Stimulated activated CD4-positive, alpha-beta T cell treated with anti-CD3 and anti-CD28 coated beads, TNF-alpha, amount 100 ng/mL, for 1 hour (primary cell): ENCODE measurements around the gene SHLD2.
"Not testable (repeated sequence)": the region's sequence is repeated elsewhere in the genome, so short reads cannot be mapped to it uniquely, and the experiment has no call there.

Experiments
- DNase-seq, 3 donors: peaks; one replicate each; pipeline ENCODE4 v3.0.0-alpha.2; 2020; ENCODE audit warnings: low read depth in 3 of 3, low spot score in 1 of 3

Gene SHLD2

GRCh38 chr10:87210309-87210708 is 115.3 kb downstream of the SHLD2 start:
- not testable (repeated sequence) for DNase-seq

GRCh38 chr10:87211848-87212247 is 116.8 kb downstream of the SHLD2 start:
- not testable (repeated sequence) for DNase-seq

GRCh38 chr10:87213150-87213765 is 118.3 kb downstream of the SHLD2 start:
- DNase-seq = not testable (repeated sequence)

GRCh38 chr10:87213806-87214205 is 118.8 kb downstream of the SHLD2 start:
- not testable (repeated sequence) for DNase-seq

- not testable (repeated sequence) for DNase-seq
Observed at GRCh38 chr10:87216120-87216519, 121.1 kb downstream of the SHLD2 start.

GRCh38 chr10:87219370-87219769 is 124.4 kb downstream of the SHLD2 start:
- not testable (repeated sequence) for DNase-seq

- DNase-seq = not testable (repeated sequence)
Observed at GRCh38 chr10:87222789-87223188, 127.8 kb downstream of the SHLD2 start.

GRCh38 chr10:87225148-87225547 is 130.1 kb downstream of the SHLD2 start, which contains the start of gene NUTM2A:
TSS of gene NUTM2A (plus strand) at chr10:87225448. CDS start at chr10:87225831, 383 bp downstream.
- DNase-seq = not testable (repeated sequence)

GRCh38 chr10:87228247-87228646 is 133.2 kb downstream of the SHLD2 start:
- DNase-seq = not testable (repeated sequence)

GRCh38 chr10:87229211-87229610 is 134.2 kb downstream of the SHLD2 start:
- not testable (repeated sequence) for DNase-seq

- DNase-seq = not testable (repeated sequence)
Observed at GRCh38 chr10:87234854-87235253, 139.8 kb downstream of the SHLD2 start.

GRCh38 chr10:87237244-87237643 is 142.2 kb downstream of the SHLD2 start:
- DNase-seq = not testable (repeated sequence)

- DNase-seq = not testable (repeated sequence)
Observed at GRCh38 chr10:87239346-87239808, 144.4 kb downstream of the SHLD2 start.
